ENCODE measurements around the gene PRSS27.

PRSS27 gene

DNA sequence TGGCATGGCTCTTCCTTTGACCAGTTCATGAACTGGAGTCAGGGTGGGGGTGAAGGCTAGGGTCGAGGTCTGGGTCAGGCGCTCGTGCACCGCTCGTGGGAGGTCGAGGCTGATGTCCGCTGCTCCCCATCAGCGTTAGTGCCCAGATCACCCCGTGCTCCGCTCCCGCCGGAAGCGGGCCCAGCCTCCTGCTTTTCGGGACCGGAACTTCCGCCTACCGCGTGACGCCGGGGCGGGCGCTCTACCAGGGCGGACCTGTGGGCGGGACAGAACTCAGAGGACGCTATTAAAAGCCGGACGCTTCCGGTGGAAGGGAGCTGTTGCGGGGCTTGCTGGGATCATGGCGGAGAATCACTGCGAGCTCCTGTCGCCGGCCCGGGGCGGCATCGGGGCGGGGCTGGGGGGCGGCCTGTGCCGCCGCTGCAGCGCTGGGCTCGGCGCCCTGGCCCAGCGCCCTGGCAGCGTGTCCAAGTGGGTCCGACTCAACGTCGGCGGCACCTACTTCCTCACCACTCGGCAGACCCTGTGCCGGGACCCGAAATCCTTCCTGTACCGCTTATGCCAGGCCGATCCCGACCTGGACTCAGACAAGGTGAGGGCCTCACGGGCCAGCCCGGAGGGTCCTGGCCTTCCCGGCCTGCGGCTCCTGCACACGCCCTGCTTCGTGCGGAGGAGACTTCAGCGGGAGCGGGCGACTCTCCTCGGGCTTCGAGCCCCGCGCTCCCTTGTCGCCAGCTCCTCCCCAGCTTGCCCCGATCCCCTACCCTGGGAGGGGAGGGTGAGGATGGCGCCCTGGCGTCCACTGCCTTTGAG, 37.6 kb downstream of the PRSS27 start, which contains the start of gene KCTD5 (continued):
- TF ChIP-seq ZBTB17 (tag by site-specific recombination; IDR thresholded peaks at IDR 0.05) (peak; percentile 89), ZNF48 (tag by site-specific recombination; IDR thresholded peaks at IDR 0.05) (no peak), ZBTB21 (tag by site-specific recombination; IDR thresholded peaks at IDR 0.05) (peak; percentile 99), ZNF292 (tag by site-specific recombination; IDR thresholded peaks at IDR 0.05; ENCODE audit: borderline replicate concordance, low read depth) (no peak), ZFP37 (tag by site-specific recombination; IDR thresholded peaks at IDR 0.05) (no peak), RBAK (tag by site-specific recombination; IDR thresholded peaks at IDR 0.05) (no peak), ZNF133 (tag by site-specific recombination; IDR thresholded peaks at IDR 0.05) (no peak), ZBTB1 (tag by site-specific recombination; IDR thresholded peaks at IDR 0.05) (peak; percentile 97), KLF8 (tag by site-specific recombination; IDR thresholded peaks at IDR 0.05) (peak; percentile 98), ZNF184 (tag by site-specific recombination; IDR thresholded peaks at IDR 0.05) (peak; percentile 35; the same call in 1 of the 2 replicates), REPIN1 (tag by site-specific recombination; IDR thresholded peaks at IDR 0.05; ENCODE audit: low read depth) (no peak), ZNF571 (tag by site-specific recombination; IDR thresholded peaks at IDR 0.05) (no peak), ZNF654 (tag by site-specific recombination; IDR thresholded peaks at IDR 0.05; ENCODE audit: low read depth) (no peak), ZNF624 (tag by site-specific recombination; IDR thresholded peaks at IDR 0.05) (no peak), ZNF776 (tag by site-specific recombination; IDR thresholded peaks at IDR 0.05; ENCODE audit: borderline replicate concordance) (no peak), ZNF138 (tag by site-specific recombination; IDR thresholded peaks at IDR 0.05; ENCODE audit: borderline replicate concordance) (no peak), HOXA7 (CRISPR knock-in tag; IDR thresholded peaks at IDR 0.05; ENCODE audit: borderline replicate concordance) (no peak), ZNF248 (tag by site-specific recombination; IDR thresholded peaks at IDR 0.05) (no peak), ZNF404 (tag by site-specific recombination; IDR thresholded peaks at IDR 0.05) (no peak), ZNF558 (tag by site-specific recombination; IDR thresholded peaks at IDR 0.05) (no peak), ZNF169 (tag by site-specific recombination; IDR thresholded peaks at IDR 0.05) (no peak), ZNF394 (tag by site-specific recombination; IDR thresholded peaks at IDR 0.05; ENCODE audit: borderline replicate concordance) (peak; percentile 76; the same call in 1 of the 2 replicates), ZNF629 (tag by site-specific recombination; IDR thresholded peaks at IDR 0.05) (peak; percentile 99), ZNF548 (tag by site-specific recombination; IDR thresholded peaks at IDR 0.05) (no peak)
- TF ChIP-seq, protein P1, sequence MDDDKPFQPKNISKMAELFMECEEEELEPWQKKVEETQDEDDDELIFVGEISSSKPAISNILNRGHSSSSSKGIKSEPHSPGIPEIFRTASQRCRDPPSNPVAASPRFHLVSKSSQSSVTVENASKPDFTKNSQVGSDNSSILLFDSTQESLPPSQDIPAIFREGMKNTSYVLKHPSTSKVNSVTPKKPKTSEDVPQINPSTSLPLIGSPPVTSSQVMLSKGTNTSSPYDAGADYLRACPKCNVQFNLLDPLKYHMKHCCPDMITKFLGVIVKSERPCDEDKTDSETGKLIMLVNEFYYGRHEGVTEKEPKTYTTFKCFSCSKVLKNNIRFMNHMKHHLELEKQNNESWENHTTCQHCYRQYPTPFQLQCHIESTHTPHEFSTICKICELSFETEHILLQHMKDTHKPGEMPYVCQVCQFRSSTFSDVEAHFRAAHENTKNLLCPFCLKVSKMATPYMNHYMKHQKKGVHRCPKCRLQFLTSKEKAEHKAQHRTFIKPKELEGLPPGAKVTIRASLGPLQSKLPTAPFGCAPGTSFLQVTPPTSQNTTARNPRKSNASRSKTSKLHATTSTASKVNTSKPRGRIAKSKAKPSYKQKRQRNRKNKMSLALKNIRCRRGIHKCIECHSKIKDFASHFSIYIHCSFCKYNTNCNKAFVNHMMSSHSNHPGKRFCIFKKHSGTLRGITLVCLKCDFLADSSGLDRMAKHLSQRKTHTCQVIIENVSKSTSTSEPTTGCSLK (tag by site-specific recombination; IDR thresholded peaks at IDR 0.05): no peak
- TF ChIP-seq, protein P2, sequence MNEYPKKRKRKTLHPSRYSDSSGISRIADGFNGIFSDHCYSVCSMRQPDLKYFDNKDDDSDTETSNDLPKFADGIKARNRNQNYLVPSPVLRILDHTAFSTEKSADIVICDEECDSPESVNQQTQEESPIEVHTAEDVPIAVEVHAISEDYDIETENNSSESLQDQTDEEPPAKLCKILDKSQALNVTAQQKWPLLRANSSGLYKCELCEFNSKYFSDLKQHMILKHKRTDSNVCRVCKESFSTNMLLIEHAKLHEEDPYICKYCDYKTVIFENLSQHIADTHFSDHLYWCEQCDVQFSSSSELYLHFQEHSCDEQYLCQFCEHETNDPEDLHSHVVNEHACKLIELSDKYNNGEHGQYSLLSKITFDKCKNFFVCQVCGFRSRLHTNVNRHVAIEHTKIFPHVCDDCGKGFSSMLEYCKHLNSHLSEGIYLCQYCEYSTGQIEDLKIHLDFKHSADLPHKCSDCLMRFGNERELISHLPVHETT (tag by site-specific recombination; IDR thresholded peaks at IDR 0.05): peak; percentile 99
- TF ChIP-seq, protein P3, sequence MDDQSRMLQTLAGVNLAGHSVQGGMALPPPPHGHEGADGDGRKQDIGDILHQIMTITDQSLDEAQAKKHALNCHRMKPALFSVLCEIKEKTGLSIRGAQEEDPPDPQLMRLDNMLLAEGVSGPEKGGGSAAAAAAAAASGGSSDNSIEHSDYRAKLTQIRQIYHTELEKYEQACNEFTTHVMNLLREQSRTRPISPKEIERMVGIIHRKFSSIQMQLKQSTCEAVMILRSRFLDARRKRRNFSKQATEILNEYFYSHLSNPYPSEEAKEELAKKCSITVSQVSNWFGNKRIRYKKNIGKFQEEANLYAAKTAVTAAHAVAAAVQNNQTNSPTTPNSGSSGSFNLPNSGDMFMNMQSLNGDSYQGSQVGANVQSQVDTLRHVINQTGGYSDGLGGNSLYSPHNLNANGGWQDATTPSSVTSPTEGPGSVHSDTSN (CRISPR knock-in tag; IDR thresholded peaks at IDR 0.05): no peak; the same call in 1 of the 2 replicates
- TF ChIP-seq, protein P4, sequence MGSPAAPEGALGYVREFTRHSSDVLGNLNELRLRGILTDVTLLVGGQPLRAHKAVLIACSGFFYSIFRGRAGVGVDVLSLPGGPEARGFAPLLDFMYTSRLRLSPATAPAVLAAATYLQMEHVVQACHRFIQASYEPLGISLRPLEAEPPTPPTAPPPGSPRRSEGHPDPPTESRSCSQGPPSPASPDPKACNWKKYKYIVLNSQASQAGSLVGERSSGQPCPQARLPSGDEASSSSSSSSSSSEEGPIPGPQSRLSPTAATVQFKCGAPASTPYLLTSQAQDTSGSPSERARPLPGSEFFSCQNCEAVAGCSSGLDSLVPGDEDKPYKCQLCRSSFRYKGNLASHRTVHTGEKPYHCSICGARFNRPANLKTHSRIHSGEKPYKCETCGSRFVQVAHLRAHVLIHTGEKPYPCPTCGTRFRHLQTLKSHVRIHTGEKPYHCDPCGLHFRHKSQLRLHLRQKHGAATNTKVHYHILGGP (tag by site-specific recombination; IDR thresholded peaks at IDR 0.05): 0 out of 2 replicates have a peak, but pooled peaks have one; percentile 7
- TF ChIP-seq, protein P5, sequence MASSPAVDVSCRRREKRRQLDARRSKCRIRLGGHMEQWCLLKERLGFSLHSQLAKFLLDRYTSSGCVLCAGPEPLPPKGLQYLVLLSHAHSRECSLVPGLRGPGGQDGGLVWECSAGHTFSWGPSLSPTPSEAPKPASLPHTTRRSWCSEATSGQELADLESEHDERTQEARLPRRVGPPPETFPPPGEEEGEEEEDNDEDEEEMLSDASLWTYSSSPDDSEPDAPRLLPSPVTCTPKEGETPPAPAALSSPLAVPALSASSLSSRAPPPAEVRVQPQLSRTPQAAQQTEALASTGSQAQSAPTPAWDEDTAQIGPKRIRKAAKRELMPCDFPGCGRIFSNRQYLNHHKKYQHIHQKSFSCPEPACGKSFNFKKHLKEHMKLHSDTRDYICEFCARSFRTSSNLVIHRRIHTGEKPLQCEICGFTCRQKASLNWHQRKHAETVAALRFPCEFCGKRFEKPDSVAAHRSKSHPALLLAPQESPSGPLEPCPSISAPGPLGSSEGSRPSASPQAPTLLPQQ (tag by site-specific recombination; IDR thresholded peaks at IDR 0.05): peak; percentile 96
- TF ChIP-seq, protein P6, sequence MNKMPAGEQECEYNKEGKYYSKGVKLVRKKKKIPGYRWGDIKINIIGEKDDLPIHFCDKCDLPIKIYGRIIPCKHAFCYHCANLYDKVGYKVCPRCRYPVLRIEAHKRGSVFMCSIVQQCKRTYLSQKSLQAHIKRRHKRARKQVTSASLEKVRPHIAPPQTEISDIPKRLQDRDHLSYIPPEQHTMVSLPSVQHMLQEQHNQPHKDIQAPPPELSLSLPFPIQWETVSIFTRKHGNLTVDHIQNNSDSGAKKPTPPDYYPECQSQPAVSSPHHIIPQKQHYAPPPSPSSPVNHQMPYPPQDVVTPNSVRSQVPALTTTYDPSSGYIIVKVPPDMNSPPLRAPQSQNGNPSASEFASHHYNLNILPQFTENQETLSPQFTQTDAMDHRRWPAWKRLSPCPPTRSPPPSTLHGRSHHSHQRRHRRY (tag by site-specific recombination; IDR thresholded peaks at IDR 0.05): no peak
- TF ChIP-seq, protein P7, sequence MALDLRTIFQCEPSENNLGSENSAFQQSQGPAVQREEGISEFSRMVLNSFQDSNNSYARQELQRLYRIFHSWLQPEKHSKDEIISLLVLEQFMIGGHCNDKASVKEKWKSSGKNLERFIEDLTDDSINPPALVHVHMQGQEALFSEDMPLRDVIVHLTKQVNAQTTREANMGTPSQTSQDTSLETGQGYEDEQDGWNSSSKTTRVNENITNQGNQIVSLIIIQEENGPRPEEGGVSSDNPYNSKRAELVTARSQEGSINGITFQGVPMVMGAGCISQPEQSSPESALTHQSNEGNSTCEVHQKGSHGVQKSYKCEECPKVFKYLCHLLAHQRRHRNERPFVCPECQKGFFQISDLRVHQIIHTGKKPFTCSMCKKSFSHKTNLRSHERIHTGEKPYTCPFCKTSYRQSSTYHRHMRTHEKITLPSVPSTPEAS (tag by site-specific recombination; IDR thresholded peaks at IDR 0.05): peak; percentile 60
